ENCODE data around the gene SET. TPM values are rescaled to one million over a fixed set of nuclear protein-coding genes. Genes with fewer than 3 reads are reported as not detected.

Gene SET
- total and polyA plus RNA-seq, 2 experiments from 2014 or later: 949 to 1,261 TPM

GRCh38 chr9:128715436-128715750 is 26.4 kb downstream of the SET start:
- DNase-seq (ENCODE audit: low spot score): no peak
- no peak for ATAC-seq
- H3K4me1 ChIP-seq (ENCODE audit: insufficient read depth): no peaks in the 10 kb centered on the region
- no peaks in the 10 kb centered on the region; the same call in 2 of the 3 replicates for H3K4me1 Mint-ChIP-seq
- no peak overlapping the region for H3K27ac ChIP-seq (ENCODE audit: low read depth)
- H4K20me1 ChIP-seq (replicated peaks; ENCODE audit: insufficient read depth): no peaks in the 10 kb centered on the region; the same call in 1 of the 2 replicates
- H3K4me2 ChIP-seq: no peak overlapping the region
- no peaks in the 10 kb centered on the region for H3K9me2 ChIP-seq (ENCODE audit: insufficient read depth)
- H3K27me3 Mint-ChIP-seq (ENCODE audit: insufficient read depth, low read depth, poor library complexity): peaks cover 14% of the 10 kb centered on the region
- no peaks in the 10 kb centered on the region for H3F3A ChIP-seq (replicated peaks; ENCODE audit: low read depth)
- peaks cover 5% of the 10 kb centered on the region; the same call in 2 of the 3 replicates for H3K36me3 Mint-ChIP-seq (ENCODE audit: low read depth)
- no peaks in the 10 kb centered on the region for H3K36me3 ChIP-seq (ENCODE audit: insufficient read depth)
- H3K27ac Mint-ChIP-seq: no peak overlapping the region
- TF ChIP-seq STAT1 (IDR thresholded peaks at IDR 0.05; ENCODE audit: unreplicated experiment) (no peak), EZH2phosphoT487 (IDR thresholded peaks at IDR 0.05; ENCODE audit: unreplicated experiment) (no peak), CREB1 (CRISPR knock-in tag; IDR thresholded peaks at IDR 0.05; ENCODE audit: low read depth) (no peak), ZNF331 (CRISPR knock-in tag; IDR thresholded peaks at IDR 0.05; ENCODE audit: low read depth) (no peak), NANOG (IDR thresholded peaks at IDR 0.05; ENCODE audit: borderline replicate concordance) (no peak), JUNB (IDR thresholded peaks at IDR 0.05; ENCODE audit: unreplicated experiment) (no peak), ZNF114 (CRISPR knock-in tag; IDR thresholded peaks at IDR 0.05) (no peak), EZH2 (IDR thresholded peaks at IDR 0.05; ENCODE audit: low read depth, unreplicated experiment) (no peak), POLR2AphosphoS5 (IDR thresholded peaks at IDR 0.05; ENCODE audit: low read depth) (no peak), ZNF462 (CRISPR knock-in tag; IDR thresholded peaks at IDR 0.05) (no peak)
- TF ChIP-seq, protein P1, sequence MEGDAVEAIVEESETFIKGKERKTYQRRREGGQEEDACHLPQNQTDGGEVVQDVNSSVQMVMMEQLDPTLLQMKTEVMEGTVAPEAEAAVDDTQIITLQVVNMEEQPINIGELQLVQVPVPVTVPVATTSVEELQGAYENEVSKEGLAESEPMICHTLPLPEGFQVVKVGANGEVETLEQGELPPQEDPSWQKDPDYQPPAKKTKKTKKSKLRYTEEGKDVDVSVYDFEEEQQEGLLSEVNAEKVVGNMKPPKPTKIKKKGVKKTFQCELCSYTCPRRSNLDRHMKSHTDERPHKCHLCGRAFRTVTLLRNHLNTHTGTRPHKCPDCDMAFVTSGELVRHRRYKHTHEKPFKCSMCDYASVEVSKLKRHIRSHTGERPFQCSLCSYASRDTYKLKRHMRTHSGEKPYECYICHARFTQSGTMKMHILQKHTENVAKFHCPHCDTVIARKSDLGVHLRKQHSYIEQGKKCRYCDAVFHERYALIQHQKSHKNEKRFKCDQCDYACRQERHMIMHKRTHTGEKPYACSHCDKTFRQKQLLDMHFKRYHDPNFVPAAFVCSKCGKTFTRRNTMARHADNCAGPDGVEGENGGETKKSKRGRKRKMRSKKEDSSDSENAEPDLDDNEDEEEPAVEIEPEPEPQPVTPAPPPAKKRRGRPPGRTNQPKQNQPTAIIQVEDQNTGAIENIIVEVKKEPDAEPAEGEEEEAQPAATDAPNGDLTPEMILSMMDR (conservative IDR thresholded peaks at IDR 0.05; ENCODE audit: low read depth in 2 of 2): no peak
- TF ChIP-seq, protein P2, sequence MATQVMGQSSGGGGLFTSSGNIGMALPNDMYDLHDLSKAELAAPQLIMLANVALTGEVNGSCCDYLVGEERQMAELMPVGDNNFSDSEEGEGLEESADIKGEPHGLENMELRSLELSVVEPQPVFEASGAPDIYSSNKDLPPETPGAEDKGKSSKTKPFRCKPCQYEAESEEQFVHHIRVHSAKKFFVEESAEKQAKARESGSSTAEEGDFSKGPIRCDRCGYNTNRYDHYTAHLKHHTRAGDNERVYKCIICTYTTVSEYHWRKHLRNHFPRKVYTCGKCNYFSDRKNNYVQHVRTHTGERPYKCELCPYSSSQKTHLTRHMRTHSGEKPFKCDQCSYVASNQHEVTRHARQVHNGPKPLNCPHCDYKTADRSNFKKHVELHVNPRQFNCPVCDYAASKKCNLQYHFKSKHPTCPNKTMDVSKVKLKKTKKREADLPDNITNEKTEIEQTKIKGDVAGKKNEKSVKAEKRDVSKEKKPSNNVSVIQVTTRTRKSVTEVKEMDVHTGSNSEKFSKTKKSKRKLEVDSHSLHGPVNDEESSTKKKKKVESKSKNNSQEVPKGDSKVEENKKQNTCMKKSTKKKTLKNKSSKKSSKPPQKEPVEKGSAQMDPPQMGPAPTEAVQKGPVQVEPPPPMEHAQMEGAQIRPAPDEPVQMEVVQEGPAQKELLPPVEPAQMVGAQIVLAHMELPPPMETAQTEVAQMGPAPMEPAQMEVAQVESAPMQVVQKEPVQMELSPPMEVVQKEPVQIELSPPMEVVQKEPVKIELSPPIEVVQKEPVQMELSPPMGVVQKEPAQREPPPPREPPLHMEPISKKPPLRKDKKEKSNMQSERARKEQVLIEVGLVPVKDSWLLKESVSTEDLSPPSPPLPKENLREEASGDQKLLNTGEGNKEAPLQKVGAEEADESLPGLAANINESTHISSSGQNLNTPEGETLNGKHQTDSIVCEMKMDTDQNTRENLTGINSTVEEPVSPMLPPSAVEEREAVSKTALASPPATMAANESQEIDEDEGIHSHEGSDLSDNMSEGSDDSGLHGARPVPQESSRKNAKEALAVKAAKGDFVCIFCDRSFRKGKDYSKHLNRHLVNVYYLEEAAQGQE (IDR thresholded peaks at IDR 0.05; ENCODE audit: unreplicated experiment): no peak
- TF ChIP-seq, protein P3, sequence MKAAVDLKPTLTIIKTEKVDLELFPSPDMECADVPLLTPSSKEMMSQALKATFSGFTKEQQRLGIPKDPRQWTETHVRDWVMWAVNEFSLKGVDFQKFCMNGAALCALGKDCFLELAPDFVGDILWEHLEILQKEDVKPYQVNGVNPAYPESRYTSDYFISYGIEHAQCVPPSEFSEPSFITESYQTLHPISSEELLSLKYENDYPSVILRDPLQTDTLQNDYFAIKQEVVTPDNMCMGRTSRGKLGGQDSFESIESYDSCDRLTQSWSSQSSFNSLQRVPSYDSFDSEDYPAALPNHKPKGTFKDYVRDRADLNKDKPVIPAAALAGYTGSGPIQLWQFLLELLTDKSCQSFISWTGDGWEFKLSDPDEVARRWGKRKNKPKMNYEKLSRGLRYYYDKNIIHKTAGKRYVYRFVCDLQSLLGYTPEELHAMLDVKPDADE (IDR thresholded peaks at IDR 0.05): no peak
- no peaks in the 10 kb centered on the region for H3K9me3 Mint-ChIP-seq
- no peaks in the 10 kb centered on the region for H3K27me3 ChIP-seq (ENCODE audit: insufficient read depth)
- H2AFZ ChIP-seq: no peak overlapping the region
- no peak overlapping the region for H3K4me3 ChIP-seq
- H3K4me3 Mint-ChIP-seq: no peak overlapping the region
- no peaks in the 10 kb centered on the region for H3K79me2 ChIP-seq (replicated peaks; ENCODE audit: insufficient read depth)

Measured in GM23338 (cell line).